ENCODE results near the gene SOX6.

DNA sequence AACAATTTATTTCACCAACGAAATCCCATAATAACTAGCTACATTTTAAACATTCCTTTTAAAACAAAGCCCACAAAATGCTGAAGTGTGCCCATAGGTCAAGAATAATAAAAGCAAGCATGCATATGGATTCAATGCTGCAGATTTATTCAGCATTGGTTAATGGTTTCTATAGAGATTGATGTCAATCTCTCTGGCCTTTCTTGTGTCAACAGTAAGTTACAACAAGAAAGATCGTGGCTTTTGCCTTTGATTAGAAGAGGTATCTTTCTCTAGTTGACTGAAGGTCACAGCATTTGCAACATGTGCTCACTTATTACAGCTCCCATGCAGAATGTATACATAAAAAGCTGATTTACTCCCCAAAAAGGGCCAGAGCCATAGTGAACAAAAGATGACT lies 1.4 kb upstream of the SOX6 start:
- TF ChIP-seq, protein P1, sequence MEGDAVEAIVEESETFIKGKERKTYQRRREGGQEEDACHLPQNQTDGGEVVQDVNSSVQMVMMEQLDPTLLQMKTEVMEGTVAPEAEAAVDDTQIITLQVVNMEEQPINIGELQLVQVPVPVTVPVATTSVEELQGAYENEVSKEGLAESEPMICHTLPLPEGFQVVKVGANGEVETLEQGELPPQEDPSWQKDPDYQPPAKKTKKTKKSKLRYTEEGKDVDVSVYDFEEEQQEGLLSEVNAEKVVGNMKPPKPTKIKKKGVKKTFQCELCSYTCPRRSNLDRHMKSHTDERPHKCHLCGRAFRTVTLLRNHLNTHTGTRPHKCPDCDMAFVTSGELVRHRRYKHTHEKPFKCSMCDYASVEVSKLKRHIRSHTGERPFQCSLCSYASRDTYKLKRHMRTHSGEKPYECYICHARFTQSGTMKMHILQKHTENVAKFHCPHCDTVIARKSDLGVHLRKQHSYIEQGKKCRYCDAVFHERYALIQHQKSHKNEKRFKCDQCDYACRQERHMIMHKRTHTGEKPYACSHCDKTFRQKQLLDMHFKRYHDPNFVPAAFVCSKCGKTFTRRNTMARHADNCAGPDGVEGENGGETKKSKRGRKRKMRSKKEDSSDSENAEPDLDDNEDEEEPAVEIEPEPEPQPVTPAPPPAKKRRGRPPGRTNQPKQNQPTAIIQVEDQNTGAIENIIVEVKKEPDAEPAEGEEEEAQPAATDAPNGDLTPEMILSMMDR (IDR thresholded peaks at IDR 0.05), result no peak
- no peak for TF ChIP-seq POLR2AphosphoS5 (IDR thresholded peaks at IDR 0.05; ENCODE audit: low read depth, low read length)
